PC-3 (cell line): ENCODE measurements around the gene TANK. TPM values are rescaled to one million over a fixed set of nuclear protein-coding genes. Genes with fewer than 3 reads are reported as not detected.

ENCODE experiments used
- ATAC-seq: fragments of 200-7000 bp; cut with Tn5 transposase; 2 replicates; pipeline ENCODE4 v1.9.1; 2020; ENCODE audit warnings: mild to moderate bottlenecking, moderate library complexity
- BruUV-seq: library from RNA; stranded (reverse); fragments of 400-500 nt; replicated peaks from 2 replicates; lab custom pipeline; 2021; lab: Mats Ljungman, UMichigan
- CTCF ChIA-PET: fragments of 300-600 bp; sonication (Branson Sonifier 250); formaldehyde crosslinking; loops from one replicate; lab custom pipeline; 2022; ENCODE audit warnings: antibody characterized with exemption; lab: Charles Lee
- POLR2A ChIA-PET: fragments of 300-600 bp; sonication (Branson Sonifier 250); formaldehyde crosslinking; loops from one replicate; lab custom pipeline; 2022; ENCODE audit warnings: antibody characterized with exemption; ENCODE audit not compliant: unreplicated experiment; lab: Charles Lee
- DNase-seq: peaks from one replicate; pipeline ENCODE4 v3.0.0-alpha.2; 2015
- H2AFZ ChIP-seq: fragments of 300-600 bp; sonication (generic); 2 replicates; pipeline ENCODE4 v1.6.0; 2016; ENCODE audit warnings: antibody characterized with exemption, low read length
- H3F3A ChIP-seq: fragments of 300-600 bp; sonication (generic); one replicate; pipeline ENCODE4 v1.6.0; 2017; ENCODE audit warnings: antibody characterized with exemption, low read length, control low read depth, mild to moderate bottlenecking; ENCODE audit not compliant: unreplicated experiment
- H3K27ac ChIP-seq: fragments of 300-600 bp; sonication (generic); 2 replicates; pipeline ENCODE4 v1.5.1; 2016; ENCODE audit warnings: mild to moderate bottlenecking, low read length
- H3K27me3 ChIP-seq: fragments of 300-600 bp; sonication (generic); 2 replicates; pipeline ENCODE4 v1.6.1; 2016; ENCODE audit warnings: low read length, mixed read lengths
- H3K36me3 ChIP-seq: fragments of 300-600 bp; sonication (generic); 2 replicates; pipeline ENCODE4 v1.6.1; 2016; ENCODE audit warnings: low read depth, mixed run types, low read length, mixed read lengths
- H3K4me1 ChIP-seq: fragments of 300-600 bp; sonication (generic); 2 replicates; pipeline ENCODE4 v1.5.1; 2016; ENCODE audit warnings: low read length; ENCODE audit not compliant: insufficient read depth
- H3K4me2 ChIP-seq: fragments of 300-600 bp; sonication (generic); 2 replicates; pipeline ENCODE4 v1.6.0; 2016; ENCODE audit warnings: low read length
- H3K4me3 ChIP-seq: fragments of 300-600 bp; sonication (generic); 2 replicates; pipeline ENCODE4 v1.5.1; 2016; ENCODE audit warnings: mild to moderate bottlenecking, low read length, mixed read lengths
- H3K79me2 ChIP-seq: fragments of 300-600 bp; sonication (generic); 2 replicates; pipeline ENCODE4 v1.6.1; 2017; ENCODE audit warnings: low read length, mixed read lengths
- H3K9ac ChIP-seq: fragments of 300-600 bp; sonication (generic); 2 replicates; pipeline ENCODE4 v1.6.0; 2016; ENCODE audit warnings: mild to moderate bottlenecking, low read length
- H3K9me2 ChIP-seq: fragments of 300-600 bp; sonication (generic); replicated peaks from 2 replicates; pipeline ENCODE4 v1.6.1; 2016; ENCODE audit warnings: mixed run types, low read length, mixed read lengths
- H3K9me3 ChIP-seq: fragments of 300-600 bp; sonication (generic); 2 replicates; pipeline ENCODE4 v1.6.1; 2016; ENCODE audit warnings: low read length, mixed read lengths
- H4K20me1 ChIP-seq: fragments of 300-600 bp; sonication (generic); 2 replicates; pipeline ENCODE4 v1.6.1; 2016; ENCODE audit warnings: low read length, mixed read lengths
- EZH2 ChIP-seq: fragments of 300-600 bp; sonication (generic); IDR thresholded peaks from one replicate; pipeline ENCODE4 v1.6.1; 2017; ENCODE audit warnings: antibody characterized with exemption, mild to moderate bottlenecking, low read length; ENCODE audit not compliant: unreplicated experiment
- EZH2phosphoT487 ChIP-seq: fragments of 300-600 bp; sonication (generic); IDR thresholded peaks from 2 replicates; pipeline ENCODE4 v1.6.1; 2018; ENCODE audit warnings: mild to moderate bottlenecking, antibody characterized with exemption, low read length, borderline replicate concordance
- intact Hi-C: fragments of 100-400 bp; cut with micrococcal nuclease; formaldehyde crosslinking; loops from 2 replicates; pipeline ENCODE4 v1.9.0; 2023
- total RNA-seq: library from RNA; depleted of rRNA; stranded (reverse); fragments of >200 nt; gene quantifications from 2 replicates; pipeline ENCODE4 v1.2.3, GENCODE V29; 2014
- TF ChIP-seq, protein P1 (sequence below): fragments of 300-600 bp; sonication (generic); conservative IDR thresholded peaks from 2 replicates; pipeline ENCODE4 v1.5.1; 2017; ENCODE audit warnings: antibody characterized with exemption, low read depth, mild to moderate bottlenecking, low read length

Gene TANK
- total RNA-seq, 1 experiment from 2014 or later, result 23.7 TPM

DNA sequence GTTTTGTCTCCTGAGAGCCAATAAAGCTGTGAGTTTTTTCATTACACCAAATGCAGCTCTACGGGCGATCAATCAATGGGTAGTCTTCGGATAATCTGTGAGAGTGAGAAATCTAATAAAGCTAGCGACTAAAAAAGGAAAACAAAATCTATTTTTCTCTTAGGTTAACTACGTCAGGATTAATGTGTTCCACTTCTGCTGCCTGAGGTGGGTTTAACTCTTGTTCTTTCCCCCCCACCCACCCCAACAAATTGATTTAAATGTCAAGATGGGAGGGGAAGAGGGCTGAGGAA lies 85.0 kb downstream of the TANK start:
- Histone ChIP-seq H3K79me2 (peaks cover 16% of the 10 kb centered on the region), H2AFZ (no peak overlapping the region), H3K4me1 (peaks cover 17% of the 10 kb centered on the region), H3F3A (no peaks in the 10 kb centered on the region), H3K4me3 (peak overlapping the region; percentile 66), H3K9me3 (no peaks in the 10 kb centered on the region), H3K27ac (peak overlapping the region; percentile 10; the same call in 1 of the 2 replicates), H3K4me2 (peak overlapping the region; percentile 84), H4K20me1 (no peaks in the 10 kb centered on the region), H3K36me3 (no peaks in the 10 kb centered on the region), H3K27me3 (no peaks in the 10 kb centered on the region), H3K9me2 (no peaks in the 10 kb centered on the region), H3K9ac (peak overlapping the region; percentile 82)
- ChIA-PET POLR2A (no interaction called here), CTCF (interaction anchor here (0.6 to 0.7 kb wide), 2 partner anchors 12 to 16 kb away, joined by 3 to 5 read pairs; no protein-coding TSS in a partner anchor)
- DNase-seq, result no peak
- BruUV-seq, result no TSS peak
- ATAC-seq, result no peak
- intact Hi-C loops, result no loop called here
- TF ChIP-seq, protein P1, sequence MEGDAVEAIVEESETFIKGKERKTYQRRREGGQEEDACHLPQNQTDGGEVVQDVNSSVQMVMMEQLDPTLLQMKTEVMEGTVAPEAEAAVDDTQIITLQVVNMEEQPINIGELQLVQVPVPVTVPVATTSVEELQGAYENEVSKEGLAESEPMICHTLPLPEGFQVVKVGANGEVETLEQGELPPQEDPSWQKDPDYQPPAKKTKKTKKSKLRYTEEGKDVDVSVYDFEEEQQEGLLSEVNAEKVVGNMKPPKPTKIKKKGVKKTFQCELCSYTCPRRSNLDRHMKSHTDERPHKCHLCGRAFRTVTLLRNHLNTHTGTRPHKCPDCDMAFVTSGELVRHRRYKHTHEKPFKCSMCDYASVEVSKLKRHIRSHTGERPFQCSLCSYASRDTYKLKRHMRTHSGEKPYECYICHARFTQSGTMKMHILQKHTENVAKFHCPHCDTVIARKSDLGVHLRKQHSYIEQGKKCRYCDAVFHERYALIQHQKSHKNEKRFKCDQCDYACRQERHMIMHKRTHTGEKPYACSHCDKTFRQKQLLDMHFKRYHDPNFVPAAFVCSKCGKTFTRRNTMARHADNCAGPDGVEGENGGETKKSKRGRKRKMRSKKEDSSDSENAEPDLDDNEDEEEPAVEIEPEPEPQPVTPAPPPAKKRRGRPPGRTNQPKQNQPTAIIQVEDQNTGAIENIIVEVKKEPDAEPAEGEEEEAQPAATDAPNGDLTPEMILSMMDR, result no peak
- TF ChIP-seq EZH2phosphoT487 (no peak), EZH2 (no peak)

DNA sequence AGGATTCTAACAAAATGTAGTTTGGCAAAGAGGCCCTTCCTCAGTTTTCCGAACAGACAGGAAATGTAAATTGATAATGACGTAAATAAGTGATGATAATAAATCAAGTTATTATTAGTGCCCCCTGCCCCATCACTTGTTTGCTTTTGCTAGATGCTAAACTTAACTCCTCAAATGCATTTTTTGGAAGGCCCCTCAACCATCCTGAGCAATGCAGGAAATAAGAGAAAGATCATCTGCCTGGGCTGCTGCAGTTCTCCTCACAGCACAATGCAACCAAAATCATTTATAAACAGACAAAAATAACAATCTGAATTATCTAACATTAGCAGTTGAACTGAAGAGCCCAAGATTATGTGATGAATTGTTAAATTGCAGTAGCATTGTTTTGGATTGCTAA lies 85.4 kb downstream of the TANK start:
- Histone ChIP-seq H2AFZ (no peak overlapping the region), H3K4me1 (peaks cover 17% of the 10 kb centered on the region), H3K4me3 (peak overlapping the region; percentile 66), H3K27ac (no peak overlapping the region), H3K27me3 (no peaks in the 10 kb centered on the region), H4K20me1 (no peaks in the 10 kb centered on the region), H3K9me3 (no peaks in the 10 kb centered on the region), H3K79me2 (peaks cover 16% of the 10 kb centered on the region), H3K9ac (peak overlapping the region; percentile 82), H3F3A (no peaks in the 10 kb centered on the region), H3K9me2 (no peaks in the 10 kb centered on the region), H3K36me3 (no peaks in the 10 kb centered on the region), H3K4me2 (peak overlapping the region; percentile 84)
- TSS peak; percentile 67 for BruUV-seq
- ATAC-seq (no peak), DNase-seq (no peak)
- intact Hi-C loops, result no loop called here
- no peak for TF ChIP-seq EZH2phosphoT487
- TF ChIP-seq EZH2, result no peak
- TF ChIP-seq, protein P1, result no peak
- CTCF ChIA-PET, result interaction anchor here (0.6 to 0.7 kb wide), 2 partner anchors 13 to 15 kb away, joined by 3 to 5 read pairs; no protein-coding TSS in a partner anchor
- POLR2A ChIA-PET, result no interaction called here

DNA sequence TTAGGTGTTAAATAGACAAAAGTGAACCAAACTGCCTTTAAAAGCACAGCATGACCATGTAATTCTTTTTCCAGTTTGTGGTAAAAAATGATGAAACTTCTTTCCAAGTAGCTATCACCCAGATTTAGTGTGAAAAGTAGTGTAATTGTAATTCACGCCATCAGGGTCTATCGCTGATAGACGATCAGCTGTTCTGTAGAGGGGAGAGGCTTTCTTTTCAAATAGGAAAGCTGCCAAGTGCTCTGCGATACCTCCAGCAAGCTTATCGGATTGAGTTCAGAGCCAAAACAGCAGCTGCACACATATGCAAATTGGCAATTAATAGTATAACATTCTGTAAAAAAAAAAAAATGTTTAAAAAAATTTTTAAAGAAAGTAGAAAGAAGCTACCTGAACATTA lies 86.1 kb downstream of the TANK start:
- no peaks in the 10 kb centered on the region for H3K9me3 ChIP-seq
- ATAC-seq (no peak), DNase-seq (no peak)
- H3K4me2 ChIP-seq, result peak overlapping the region; percentile 84
- POLR2A ChIA-PET, result no interaction called here
- no peaks in the 10 kb centered on the region for H3K36me3 ChIP-seq
- TF ChIP-seq EZH2phosphoT487 (no peak), EZH2 (no peak)
- TF ChIP-seq, protein P1, result no peak
- no TSS peak for BruUV-seq
- H2AFZ ChIP-seq, result no peak overlapping the region
- no peaks in the 10 kb centered on the region for H4K20me1 ChIP-seq
- intact Hi-C loops, result no loop called here
- no peaks in the 10 kb centered on the region for H3K27me3 ChIP-seq
- H3K4me3 ChIP-seq, result peak overlapping the region; percentile 66; the same call in 1 of the 2 replicates
- CTCF ChIA-PET, result no interaction called here
- no peaks in the 10 kb centered on the region for H3F3A ChIP-seq
- H3K9me2 ChIP-seq, result no peaks in the 10 kb centered on the region
- H3K27ac ChIP-seq, result no peak overlapping the region
- H3K9ac ChIP-seq, result no peak overlapping the region
- H3K4me1 ChIP-seq, result peaks cover 20% of the 10 kb centered on the region
- peaks cover 16% of the 10 kb centered on the region for H3K79me2 ChIP-seq
